Measurements from ENCODE around the gene CEP126.

The CEP126 gene

GRCh38 chr11:101914738-101915426 lies at the start of gene CEP126:
CEP126 (plus strand) TSS chr11:101915010; CDS start chr11:101915285, 275 bp downstream.
- peak within 1 kb of the TSS; percentile 82 for H3K4me3 ChIP-seq (ENCODE audit: low read length)
- DNase-seq (ENCODE audit: low read depth) = peak; percentile 83
- TF ChIP-seq CTCF (conservative IDR thresholded peaks at IDR 0.05; ENCODE audit: low read depth, low read length) = peak; percentile 49

- TF ChIP-seq CTCF (conservative IDR thresholded peaks at IDR 0.05; ENCODE audit: low read depth, low read length) = no peak
- H3K4me3 ChIP-seq (ENCODE audit: low read length) = no peak overlapping the region
- DNase-seq (ENCODE audit: low read depth) = no peak
These were observed 48.0 kb upstream of the CEP126 start for GRCh38 chr11:101866619-101867491.

GRCh38 chr11:101867951-101868350 lies 46.9 kb upstream of the CEP126 start:
- no peak overlapping the region for H3K4me3 ChIP-seq (ENCODE audit: low read length)
- no peak for TF ChIP-seq CTCF (conservative IDR thresholded peaks at IDR 0.05; ENCODE audit: low read depth, low read length)
- peak; percentile 37 for DNase-seq (ENCODE audit: low read depth)

GRCh38 chr11:101870510-101870909 lies 44.3 kb upstream of the CEP126 start:
- no peak overlapping the region for H3K4me3 ChIP-seq (ENCODE audit: low read length)
- DNase-seq (ENCODE audit: low read depth) = no peak
- TF ChIP-seq CTCF (conservative IDR thresholded peaks at IDR 0.05; ENCODE audit: low read depth, low read length) = no peak

GRCh38 chr11:101872171-101872882 lies 42.5 kb upstream of the CEP126 start:
- no peak for DNase-seq (ENCODE audit: low read depth)
- H3K4me3 ChIP-seq (ENCODE audit: low read length) = no peak overlapping the region
- no peak for TF ChIP-seq CTCF (conservative IDR thresholded peaks at IDR 0.05; ENCODE audit: low read depth, low read length)

GRCh38 chr11:101880222-101880621 lies 34.6 kb upstream of the CEP126 start:
- peak; percentile 65 for TF ChIP-seq CTCF (conservative IDR thresholded peaks at IDR 0.05; ENCODE audit: low read depth, low read length)
- DNase-seq (ENCODE audit: low read depth) = peak; percentile 34
- no peak overlapping the region for H3K4me3 ChIP-seq (ENCODE audit: low read length)

Data from retinal pigment epithelial cell (primary cell).